IPS-15b (cell line): ENCODE data around the gene PPP1R14C.
A peak's percentile ranks its signal among the peaks of the same experiment; 100 is the strongest.

Experiments used
- H3K27me3 ChIP-seq: one replicate; pipeline ENCODE4 v1.6.1; 2013; ENCODE audit warnings: low read length; ENCODE audit not compliant: control insufficient read depth, insufficient read depth
- H3K36me3 ChIP-seq: one replicate; pipeline ENCODE4 v1.6.1; 2013; ENCODE audit warnings: low read length; ENCODE audit not compliant: control insufficient read depth, insufficient read depth
- H3K4me1 ChIP-seq: one replicate; pipeline ENCODE4 v1.6.1; 2013; ENCODE audit warnings: mild to moderate bottlenecking, low read length; ENCODE audit not compliant: control insufficient read depth, insufficient read depth
- H3K4me3 ChIP-seq: one replicate; pipeline ENCODE4 v1.5.1; 2013; ENCODE audit warnings: low read depth, low read length
- H3K9ac ChIP-seq: one replicate; pipeline ENCODE4 v1.6.1; 2013; ENCODE audit warnings: low read depth, mild to moderate bottlenecking, low read length
- H3K9me3 ChIP-seq: one replicate; pipeline ENCODE4 v1.6.1; 2013; ENCODE audit warnings: mild to moderate bottlenecking, low read length; ENCODE audit not compliant: control insufficient read depth, insufficient read depth

The PPP1R14C gene, protein sequence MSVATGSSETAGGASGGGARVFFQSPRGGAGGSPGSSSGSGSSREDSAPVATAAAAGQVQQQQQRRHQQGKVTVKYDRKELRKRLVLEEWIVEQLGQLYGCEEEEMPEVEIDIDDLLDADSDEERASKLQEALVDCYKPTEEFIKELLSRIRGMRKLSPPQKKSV

DNA sequence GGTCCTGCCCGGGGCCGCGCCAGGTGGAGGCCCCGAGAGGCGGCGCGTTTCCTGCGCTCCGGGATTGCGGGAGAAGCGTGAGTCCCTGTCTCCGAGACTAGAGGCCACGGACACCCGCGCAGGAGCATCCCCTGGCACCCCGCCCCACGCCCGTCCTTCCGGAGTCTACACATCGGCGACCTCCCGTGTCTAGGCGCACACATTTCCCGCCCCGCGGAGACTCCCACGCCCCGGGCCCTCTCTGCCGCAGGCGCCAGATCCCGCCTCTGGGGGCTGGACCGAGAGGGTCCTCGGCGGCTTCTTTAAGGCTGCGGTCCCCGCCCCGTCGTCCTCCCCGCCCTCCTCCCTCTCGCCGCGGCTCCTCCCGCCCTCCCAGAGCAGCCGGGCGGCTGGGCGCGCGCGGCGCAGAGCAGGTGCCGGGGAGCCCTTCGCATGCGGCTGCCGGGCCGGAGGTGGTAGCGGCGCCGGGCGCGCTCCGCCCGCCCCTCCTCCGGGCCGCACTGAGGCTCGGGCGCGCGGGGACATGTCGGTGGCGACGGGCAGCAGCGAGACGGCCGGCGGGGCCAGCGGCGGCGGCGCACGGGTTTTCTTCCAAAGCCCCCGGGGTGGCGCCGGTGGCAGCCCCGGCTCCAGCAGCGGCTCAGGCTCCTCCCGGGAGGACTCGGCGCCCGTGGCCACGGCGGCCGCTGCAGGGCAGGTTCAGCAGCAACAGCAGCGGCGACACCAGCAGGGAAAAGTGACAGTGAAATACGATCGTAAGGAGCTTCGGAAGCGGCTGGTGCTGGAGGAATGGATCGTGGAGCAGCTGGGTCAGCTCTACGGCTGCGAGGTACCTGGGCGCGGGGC, at the start of gene PPP1R14C:
TSS of gene PPP1R14C (plus strand) at position 375 of the 846 bp plus-strand sequence. CDS start at position 524, 149 bp downstream.
- no peaks in the 10 kb centered on the region for H3K9me3 ChIP-seq
- H3K4me1 ChIP-seq: no peaks in the 10 kb centered on the region
- no peak within 1 kb of the TSS for H3K9ac ChIP-seq
- no peaks in the 10 kb centered on the region for H3K36me3 ChIP-seq
- peak within 1 kb of the TSS; percentile 59 for H3K4me3 ChIP-seq
- peaks cover 71% of the 10 kb centered on the region for H3K27me3 ChIP-seq

DNA sequence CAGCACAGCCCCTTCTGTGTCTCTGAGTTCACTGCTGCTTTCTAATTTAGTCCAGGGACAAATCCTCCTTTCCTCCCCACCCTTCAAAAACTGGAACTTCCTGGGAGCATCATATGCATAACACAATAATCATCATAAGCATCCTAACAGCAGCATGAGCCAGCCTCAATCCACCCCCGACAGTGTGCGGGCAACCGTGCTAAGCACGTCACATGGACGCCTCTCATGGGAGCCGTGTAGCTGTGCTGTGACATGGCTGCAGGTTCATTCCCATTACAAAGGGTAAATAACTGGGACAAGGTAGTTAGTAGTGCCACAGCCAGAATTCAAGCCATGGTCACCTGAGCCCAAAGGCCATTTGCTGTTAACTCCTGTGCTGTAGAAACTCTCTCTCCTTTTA, 49.4 kb upstream of the PPP1R14C start:
- Histone ChIP-seq H3K27me3 (no peaks in the 10 kb centered on the region), H3K36me3 (no peaks in the 10 kb centered on the region), H3K4me1 (no peaks in the 10 kb centered on the region), H3K9ac (no peak overlapping the region), H3K4me3 (no peak overlapping the region), H3K9me3 (no peaks in the 10 kb centered on the region)

DNA sequence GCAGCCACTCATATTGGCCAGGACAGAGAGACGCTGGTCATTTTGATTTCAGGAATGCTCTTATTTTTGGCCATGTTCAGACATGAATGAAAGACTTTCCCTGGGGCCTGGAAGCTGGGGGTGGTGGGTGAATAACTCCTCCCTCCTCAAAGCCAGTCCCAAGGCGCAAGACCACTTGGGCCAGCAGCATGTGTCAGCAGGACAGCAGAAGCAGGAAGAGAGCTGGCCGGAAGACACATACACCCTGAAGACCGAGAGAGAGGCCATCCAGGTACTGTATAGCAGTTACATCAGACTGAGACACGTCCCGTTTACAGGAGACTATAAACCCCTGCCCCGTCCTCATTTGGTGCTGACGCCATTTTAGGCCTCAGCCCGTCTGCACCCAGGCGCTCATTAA, 44.7 kb upstream of the PPP1R14C start:
- H3K9me3 ChIP-seq: no peaks in the 10 kb centered on the region
- H3K4me3 ChIP-seq: no peak overlapping the region
- H3K36me3 ChIP-seq: no peaks in the 10 kb centered on the region
- H3K4me1 ChIP-seq: no peaks in the 10 kb centered on the region
- no peaks in the 10 kb centered on the region for H3K27me3 ChIP-seq
- H3K9ac ChIP-seq: no peak overlapping the region

DNA sequence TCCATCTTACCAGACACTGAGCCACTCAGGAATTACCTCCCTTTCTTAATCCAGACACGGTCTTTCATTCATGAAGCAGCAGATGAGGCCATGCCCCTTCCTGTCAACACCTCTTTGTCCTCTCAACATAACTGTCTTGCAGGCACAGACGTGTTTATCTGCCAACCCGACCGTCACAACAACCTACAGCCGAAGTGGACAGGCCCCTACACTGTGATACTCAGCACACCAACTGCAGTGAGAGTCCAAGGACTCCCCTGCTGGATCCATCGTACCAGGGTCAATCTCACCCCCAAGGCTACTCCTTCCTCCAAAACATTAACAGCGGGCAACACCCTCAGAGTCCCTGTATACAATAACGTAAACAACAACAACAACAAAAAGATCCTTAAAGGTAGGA, 43.3 kb upstream of the PPP1R14C start:
- no peaks in the 10 kb centered on the region for H3K27me3 ChIP-seq
- H3K36me3 ChIP-seq: no peaks in the 10 kb centered on the region
- H3K4me1 ChIP-seq: no peaks in the 10 kb centered on the region
- H3K4me3 ChIP-seq: no peak overlapping the region
- H3K9me3 ChIP-seq: no peaks in the 10 kb centered on the region
- no peak overlapping the region for H3K9ac ChIP-seq

DNA sequence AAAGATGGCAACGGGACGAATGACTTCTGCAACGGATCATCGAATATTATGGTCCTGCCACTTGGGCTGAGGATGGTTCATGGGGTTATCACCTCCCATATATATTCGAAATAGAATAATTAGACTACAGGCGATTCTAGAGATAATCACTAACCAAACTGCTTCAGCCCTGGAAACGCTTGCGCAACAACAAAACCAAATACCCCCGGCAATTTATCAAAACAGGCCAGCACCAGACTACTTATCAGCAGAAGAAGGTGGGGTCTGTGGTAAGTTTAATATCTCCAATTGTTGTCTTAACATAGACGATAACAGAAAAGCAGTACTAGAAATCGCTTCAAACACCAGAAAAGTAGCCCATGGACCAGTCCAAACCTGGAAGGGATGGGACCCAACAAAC, 42.9 kb upstream of the PPP1R14C start:
- H3K9me3 ChIP-seq: no peaks in the 10 kb centered on the region
- H3K27me3 ChIP-seq: no peaks in the 10 kb centered on the region
- no peak overlapping the region for H3K9ac ChIP-seq

DNA sequence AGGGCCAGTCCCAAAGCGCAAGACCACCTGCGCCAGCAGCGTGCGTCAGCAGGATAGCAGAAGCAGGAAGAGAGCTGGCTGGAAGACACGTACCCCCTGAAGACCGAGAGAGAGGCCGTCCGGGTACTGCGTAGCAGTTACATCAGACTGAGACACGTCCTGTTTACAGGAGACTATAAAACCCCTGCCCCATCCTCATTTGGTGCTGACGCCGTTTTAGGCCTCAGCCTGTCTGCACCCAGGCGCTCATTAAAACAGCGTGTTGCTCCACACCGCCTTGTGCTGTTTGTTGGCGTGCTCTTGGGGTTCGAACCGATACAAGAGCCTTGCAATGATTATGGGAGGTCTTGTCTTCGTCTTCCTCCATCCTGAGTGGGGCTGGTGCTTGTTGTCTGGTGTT, 42.1 kb upstream of the PPP1R14C start:
- no peaks in the 10 kb centered on the region for H3K27me3 ChIP-seq
- H3K4me1 ChIP-seq: no peaks in the 10 kb centered on the region
- H3K36me3 ChIP-seq: no peaks in the 10 kb centered on the region
- H3K9ac ChIP-seq: no peak overlapping the region
- no peak overlapping the region for H3K4me3 ChIP-seq
- H3K9me3 ChIP-seq: no peaks in the 10 kb centered on the region

More for the DNA sequence above, 42.9 kb upstream of the PPP1R14C start:
- Histone ChIP-seq H3K4me3 (no peak overlapping the region), H3K36me3 (no peaks in the 10 kb centered on the region), H3K4me1 (no peaks in the 10 kb centered on the region)

DNA sequence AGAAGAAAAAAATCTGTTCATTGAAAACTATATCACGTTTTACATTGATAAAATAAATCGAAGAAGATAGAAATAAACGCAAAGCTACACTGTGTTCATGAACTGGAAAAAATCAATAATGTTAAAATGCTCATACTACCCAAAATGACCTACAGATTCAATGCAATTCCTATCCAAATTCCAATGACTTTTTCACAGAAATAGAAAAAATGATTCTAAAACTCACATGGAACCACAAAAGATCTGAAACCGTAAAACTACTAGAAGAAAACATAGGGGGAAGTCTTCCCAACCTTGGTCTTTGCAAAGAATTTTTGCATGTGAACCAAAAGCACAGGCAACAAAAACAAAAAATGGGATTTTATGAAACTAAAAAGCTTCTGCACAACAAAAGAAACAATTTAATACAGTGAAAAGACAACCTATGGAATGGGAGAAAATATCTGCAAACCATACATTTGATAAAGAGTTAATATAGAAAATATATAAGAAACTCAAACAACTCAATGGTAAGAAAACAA, 40.0 kb upstream of the PPP1R14C start:
- H3K27me3 ChIP-seq: no peaks in the 10 kb centered on the region
- no peaks in the 10 kb centered on the region for H3K9me3 ChIP-seq
- no peaks in the 10 kb centered on the region for H3K36me3 ChIP-seq

DNA sequence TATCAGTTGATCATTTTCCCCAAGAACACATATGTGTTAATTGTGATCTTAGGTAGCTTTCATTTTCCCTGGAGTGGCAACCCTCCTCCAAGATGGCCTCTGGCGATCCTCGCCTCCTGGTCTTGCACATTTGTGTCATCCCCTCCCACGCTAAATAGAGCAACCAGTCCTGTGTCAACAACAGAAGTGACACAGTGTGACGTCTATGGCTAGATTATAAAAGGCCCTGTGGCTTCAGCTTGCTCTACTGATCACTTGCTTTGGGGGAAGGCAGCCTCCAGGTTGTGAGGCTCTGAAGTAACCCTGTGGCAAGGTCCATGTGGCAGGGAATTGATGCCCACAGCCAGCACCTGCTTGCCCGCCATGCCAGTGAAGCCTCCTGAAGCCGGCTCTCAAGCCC, 30.6 kb upstream of the PPP1R14C start:
- no peaks in the 10 kb centered on the region for H3K4me1 ChIP-seq
- no peak overlapping the region for H3K9ac ChIP-seq
- H3K36me3 ChIP-seq: no peaks in the 10 kb centered on the region
- H3K4me3 ChIP-seq: no peak overlapping the region
- no peaks in the 10 kb centered on the region for H3K27me3 ChIP-seq
- no peaks in the 10 kb centered on the region for H3K9me3 ChIP-seq

More for the DNA sequence above, 40.0 kb upstream of the PPP1R14C start:
- Histone ChIP-seq H3K9ac (no peak overlapping the region), H3K4me3 (no peak overlapping the region), H3K4me1 (no peaks in the 10 kb centered on the region)

DNA sequence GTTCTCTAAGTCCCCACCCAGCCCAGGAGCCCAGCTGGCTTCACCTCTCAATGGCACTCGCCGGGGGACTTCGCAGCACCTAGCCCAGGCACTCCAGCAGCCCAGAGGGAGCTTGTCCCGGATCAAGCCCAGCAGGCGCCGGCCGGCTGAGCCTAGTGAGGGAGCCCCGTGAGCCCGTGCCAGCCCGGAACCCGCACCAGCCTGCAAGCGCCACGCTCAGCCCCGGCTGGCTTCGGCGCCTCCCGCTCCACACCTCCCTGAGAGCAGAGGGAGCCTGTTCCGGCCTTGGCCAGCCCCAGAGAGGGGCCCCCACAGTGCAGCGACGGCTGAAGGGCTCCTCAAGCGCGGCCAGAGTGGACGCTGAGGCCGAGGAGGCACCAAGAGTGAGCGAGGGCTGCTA, 27.1 kb upstream of the PPP1R14C start:
- H3K36me3 ChIP-seq: no peaks in the 10 kb centered on the region
- H3K9ac ChIP-seq: no peak overlapping the region
- no peaks in the 10 kb centered on the region for H3K27me3 ChIP-seq
- no peaks in the 10 kb centered on the region for H3K9me3 ChIP-seq
- no peak overlapping the region for H3K4me3 ChIP-seq
- H3K4me1 ChIP-seq: no peaks in the 10 kb centered on the region

DNA sequence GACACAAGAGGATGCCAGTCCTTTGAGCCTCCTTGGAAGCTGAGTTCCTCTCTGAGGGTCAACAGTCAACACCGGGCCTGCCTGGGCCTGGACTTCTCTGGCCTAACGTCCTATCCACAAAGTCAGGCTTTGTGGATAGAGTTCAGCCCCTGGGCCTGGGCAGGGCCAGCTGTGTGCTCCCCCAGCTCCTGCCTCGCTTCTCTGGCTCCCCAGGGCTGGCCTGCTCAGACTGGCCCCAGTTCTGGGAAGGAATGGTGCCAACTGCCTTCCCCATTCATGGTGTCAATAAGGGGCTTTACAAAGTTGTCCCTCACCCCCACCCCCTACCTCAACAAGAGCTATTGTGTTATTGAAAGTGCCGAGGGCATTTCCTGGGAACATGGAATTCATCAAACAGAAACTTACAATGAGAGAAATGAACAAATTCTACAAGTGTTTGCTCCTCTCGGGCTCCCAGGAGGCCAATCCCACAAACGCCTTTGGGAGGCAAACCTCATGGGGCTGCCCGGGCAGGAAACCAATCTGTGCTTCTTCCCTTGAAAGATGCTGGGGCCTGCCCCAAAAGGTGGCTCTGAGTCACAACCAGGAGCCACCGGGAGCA, 26.5 kb upstream of the PPP1R14C start:
- Histone ChIP-seq H3K9ac (no peak overlapping the region), H3K9me3 (no peaks in the 10 kb centered on the region), H3K4me1 (no peaks in the 10 kb centered on the region), H3K36me3 (no peaks in the 10 kb centered on the region), H3K4me3 (no peak overlapping the region), H3K27me3 (no peaks in the 10 kb centered on the region)

DNA sequence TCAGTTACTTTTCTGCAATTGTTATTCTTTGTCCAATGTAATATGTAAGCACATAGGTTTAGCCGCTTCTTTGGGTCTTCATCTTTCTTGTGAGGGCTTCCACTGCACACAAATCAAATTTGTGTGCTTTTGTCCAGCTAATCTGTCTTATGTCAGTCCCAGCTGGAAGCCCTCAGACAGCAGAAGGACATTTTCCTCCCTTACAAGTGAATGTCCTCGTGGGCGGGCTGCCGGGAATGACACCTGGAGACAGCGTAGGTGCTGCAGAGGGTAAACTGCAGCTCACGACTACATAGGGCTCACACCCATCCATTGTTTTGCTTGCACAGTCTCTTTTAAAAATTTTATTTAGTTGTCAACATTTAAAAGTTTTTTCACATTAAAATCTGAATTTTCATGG, 24.6 kb upstream of the PPP1R14C start:
- H3K36me3 ChIP-seq: no peaks in the 10 kb centered on the region
- H3K9ac ChIP-seq: no peak overlapping the region
- no peaks in the 10 kb centered on the region for H3K4me1 ChIP-seq
- H3K9me3 ChIP-seq: no peaks in the 10 kb centered on the region
- H3K27me3 ChIP-seq: no peaks in the 10 kb centered on the region
- no peak overlapping the region for H3K4me3 ChIP-seq

DNA sequence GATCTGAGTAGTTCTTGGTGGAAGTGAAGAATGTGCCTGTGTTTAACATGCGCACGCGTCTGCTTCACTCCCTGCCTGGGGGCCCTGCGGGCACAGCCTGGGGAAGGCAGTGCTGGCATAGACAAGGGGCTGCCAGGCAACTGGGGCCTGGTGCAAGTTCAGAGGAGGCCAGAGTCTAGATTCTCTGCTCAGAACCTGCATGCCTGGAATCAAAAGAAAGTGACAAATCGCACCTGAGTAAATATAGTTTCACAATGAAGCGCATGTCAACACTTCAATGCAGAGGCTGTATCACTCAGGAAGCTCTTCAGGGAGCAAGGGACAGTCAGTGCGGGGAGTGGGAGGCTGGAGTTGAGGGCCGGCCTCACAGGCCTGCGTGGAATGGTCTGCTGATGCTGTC, 24.2 kb upstream of the PPP1R14C start:
- Histone ChIP-seq H3K4me1 (no peaks in the 10 kb centered on the region), H3K9ac (no peak overlapping the region), H3K4me3 (no peak overlapping the region), H3K36me3 (no peaks in the 10 kb centered on the region), H3K9me3 (no peaks in the 10 kb centered on the region), H3K27me3 (no peaks in the 10 kb centered on the region)
